Brain microvascular endothelial cell (primary cell): ENCODE data around the gene RANBP10.

Source experiments
- DNase-seq: peaks from one replicate; pipeline ENCODE4 v3.0.0-alpha.2; 2020
- H3K27ac ChIP-seq: fragments of 250-450 bp; sonication (Bioruptor Pico); 2 replicates; pipeline ENCODE4 v1.5.1; 2020; ENCODE audit warnings: mild to moderate bottlenecking, moderate library complexity
- H3K27me3 ChIP-seq: fragments of 250-450 bp; sonication (Bioruptor Pico); replicated peaks from 2 replicates; pipeline ENCODE4 v1.5.1; 2020; ENCODE audit warnings: mild to moderate bottlenecking
- H3K36me3 ChIP-seq: fragments of 250-450 bp; sonication (Bioruptor Pico); replicated peaks from 2 replicates; pipeline ENCODE4 v1.5.1; 2020; ENCODE audit warnings: mild to moderate bottlenecking
- H3K4me3 ChIP-seq: 2 replicates; pipeline ENCODE4 v1.5.1; 2011; ENCODE audit warnings: low read depth, mild to moderate bottlenecking, control low read depth, low read length, moderate library complexity
- in situ Hi-C: cut with HindIII; loops from 2 replicates; pipeline ENCODE4 v1.10.0; 2017; ENCODE audit warnings: low sequenced_read_pairs, low pct_ligation_motif_present
- TF ChIP-seq, protein P1 (sequence below): IDR thresholded peaks from 2 replicates; pipeline ENCODE4 v1.5.1; 2011; ENCODE audit warnings: low read depth, mild to moderate bottlenecking, moderate library complexity, low read length, control low read depth, inconsistent platforms; ENCODE audit errors: missing control alignments

Gene RANBP10

DNA sequence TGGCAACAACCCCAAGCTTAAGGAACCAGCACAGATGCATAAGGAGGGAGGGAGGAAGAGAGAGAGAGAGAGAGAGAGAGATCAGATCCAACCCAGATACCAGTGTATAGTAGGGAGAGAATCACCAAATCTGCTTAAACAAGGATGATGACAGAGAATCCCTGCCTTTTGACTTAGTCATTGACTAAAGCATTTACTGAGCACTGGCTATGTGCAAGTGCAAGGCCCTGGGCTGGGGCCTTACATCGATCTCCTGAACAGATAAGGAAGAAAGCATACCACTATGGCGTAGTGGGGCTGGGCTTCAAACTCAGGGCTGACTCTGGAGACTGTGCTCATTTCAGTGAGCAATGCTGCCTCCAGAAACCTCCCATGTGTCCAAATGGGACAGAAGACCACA, 16.2 kb upstream of the RANBP10 start:
- Histone ChIP-seq H3K36me3 (peaks cover 7% of the 10 kb centered on the region), H3K4me3 (no peak overlapping the region), H3K27me3 (no peaks in the 10 kb centered on the region), H3K27ac (no peak overlapping the region)
- TF ChIP-seq, protein P1, sequence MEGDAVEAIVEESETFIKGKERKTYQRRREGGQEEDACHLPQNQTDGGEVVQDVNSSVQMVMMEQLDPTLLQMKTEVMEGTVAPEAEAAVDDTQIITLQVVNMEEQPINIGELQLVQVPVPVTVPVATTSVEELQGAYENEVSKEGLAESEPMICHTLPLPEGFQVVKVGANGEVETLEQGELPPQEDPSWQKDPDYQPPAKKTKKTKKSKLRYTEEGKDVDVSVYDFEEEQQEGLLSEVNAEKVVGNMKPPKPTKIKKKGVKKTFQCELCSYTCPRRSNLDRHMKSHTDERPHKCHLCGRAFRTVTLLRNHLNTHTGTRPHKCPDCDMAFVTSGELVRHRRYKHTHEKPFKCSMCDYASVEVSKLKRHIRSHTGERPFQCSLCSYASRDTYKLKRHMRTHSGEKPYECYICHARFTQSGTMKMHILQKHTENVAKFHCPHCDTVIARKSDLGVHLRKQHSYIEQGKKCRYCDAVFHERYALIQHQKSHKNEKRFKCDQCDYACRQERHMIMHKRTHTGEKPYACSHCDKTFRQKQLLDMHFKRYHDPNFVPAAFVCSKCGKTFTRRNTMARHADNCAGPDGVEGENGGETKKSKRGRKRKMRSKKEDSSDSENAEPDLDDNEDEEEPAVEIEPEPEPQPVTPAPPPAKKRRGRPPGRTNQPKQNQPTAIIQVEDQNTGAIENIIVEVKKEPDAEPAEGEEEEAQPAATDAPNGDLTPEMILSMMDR = no peak
- peak; percentile 25 for DNase-seq
- in situ Hi-C loops = loop anchor here (25.0 kb wide), 1 partner anchor 90 kb away; no protein-coding TSS in a partner anchor

DNA sequence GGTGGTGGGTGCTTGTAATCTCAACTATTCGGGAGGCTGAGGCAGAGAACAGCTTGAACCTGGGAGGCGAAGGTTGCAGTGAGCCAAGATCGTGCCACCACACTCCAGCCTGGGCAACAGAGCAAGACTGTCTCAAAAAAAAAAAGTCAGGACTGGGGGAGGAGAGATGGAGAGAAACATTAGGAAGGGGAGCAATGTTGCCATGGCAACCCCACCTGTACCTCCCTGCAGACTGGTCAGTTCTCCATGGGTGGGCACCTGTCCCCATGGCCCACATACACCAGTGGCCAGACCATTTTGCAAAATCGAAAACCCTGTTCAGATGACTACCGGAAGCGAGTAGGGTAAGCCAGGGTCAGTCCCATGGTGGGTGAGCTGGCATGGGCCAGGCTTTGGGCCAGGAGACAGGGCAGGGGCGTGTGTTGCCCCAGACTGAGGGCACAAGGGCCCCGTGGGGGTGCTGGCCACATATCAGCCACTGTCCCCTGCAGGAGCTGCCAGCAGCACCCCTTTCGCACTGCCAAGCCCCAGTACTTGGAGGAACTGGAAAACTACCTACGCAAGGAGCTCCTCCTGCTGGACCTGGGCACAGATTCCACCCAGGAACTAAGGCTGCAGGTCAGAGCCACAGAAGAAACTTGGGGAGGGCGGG, 14.4 kb upstream of the RANBP10 start:
- TF ChIP-seq, protein P1 = no peak
- H3K4me3 ChIP-seq = no peak overlapping the region
- in situ Hi-C loops = loop anchor here (25.0 kb wide), 1 partner anchor 92 kb away; no protein-coding TSS in a partner anchor
- H3K27me3 ChIP-seq = no peaks in the 10 kb centered on the region
- no peaks in the 10 kb centered on the region for H3K36me3 ChIP-seq
- H3K27ac ChIP-seq = no peak overlapping the region
- DNase-seq = no peak

DNA sequence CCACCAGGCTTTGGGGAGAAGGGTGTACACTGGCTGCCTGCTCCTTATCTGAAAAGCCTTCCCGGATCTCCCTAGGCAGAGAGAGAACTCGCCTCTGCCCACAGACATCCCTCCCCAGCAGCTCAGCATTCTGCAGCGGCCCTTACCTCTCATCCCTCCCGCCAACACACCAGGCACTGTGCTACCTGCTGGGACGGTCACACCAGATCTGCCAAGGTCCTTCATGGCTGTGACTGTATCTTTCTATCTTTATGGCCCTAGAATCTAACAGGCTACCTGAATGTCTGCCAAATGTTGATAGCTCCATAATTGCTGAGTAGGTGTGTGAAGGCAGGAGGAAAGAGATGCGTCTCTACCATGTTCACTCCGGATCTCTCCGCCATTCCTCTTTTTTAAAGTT, 8.2 kb upstream of the RANBP10 start:
- H3K27me3 ChIP-seq = no peaks in the 10 kb centered on the region
- TF ChIP-seq, protein P1 = no peak
- H3K36me3 ChIP-seq = no peaks in the 10 kb centered on the region
- H3K27ac ChIP-seq = no peak overlapping the region
- in situ Hi-C loops = loop anchor here (25.0 kb wide), 1 partner anchor 98 kb away; no protein-coding TSS in a partner anchor
- DNase-seq = no peak
- H3K4me3 ChIP-seq = no peak overlapping the region

DNA sequence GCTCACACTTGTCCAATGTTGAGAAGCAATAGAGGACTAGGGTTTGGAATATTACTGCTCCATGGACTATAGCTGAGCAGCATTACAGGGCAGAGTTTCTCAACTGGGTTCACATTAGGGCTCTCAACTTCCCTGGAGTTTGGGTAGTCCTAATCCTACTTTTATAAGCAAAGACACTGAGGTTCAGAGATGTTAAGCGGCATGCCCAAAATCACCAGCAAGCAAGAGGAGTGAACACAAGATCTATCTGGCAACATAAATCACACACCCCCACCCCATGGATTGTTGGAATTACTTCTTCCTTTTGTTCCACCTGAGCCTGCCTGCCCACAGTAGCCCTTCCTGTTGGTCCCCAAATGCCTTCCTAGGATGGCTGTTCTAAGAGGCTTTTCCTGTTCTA, 5.5 kb upstream of the RANBP10 start:
- no peak overlapping the region for H3K27ac ChIP-seq
- in situ Hi-C loops = loop anchor here (25.0 kb wide), 1 partner anchor 100 kb away; no protein-coding TSS in a partner anchor
- no peaks in the 10 kb centered on the region for H3K27me3 ChIP-seq
- DNase-seq = no peak
- no peaks in the 10 kb centered on the region for H3K36me3 ChIP-seq
- TF ChIP-seq, protein P1 = no peak
- no peak overlapping the region for H3K4me3 ChIP-seq

DNA sequence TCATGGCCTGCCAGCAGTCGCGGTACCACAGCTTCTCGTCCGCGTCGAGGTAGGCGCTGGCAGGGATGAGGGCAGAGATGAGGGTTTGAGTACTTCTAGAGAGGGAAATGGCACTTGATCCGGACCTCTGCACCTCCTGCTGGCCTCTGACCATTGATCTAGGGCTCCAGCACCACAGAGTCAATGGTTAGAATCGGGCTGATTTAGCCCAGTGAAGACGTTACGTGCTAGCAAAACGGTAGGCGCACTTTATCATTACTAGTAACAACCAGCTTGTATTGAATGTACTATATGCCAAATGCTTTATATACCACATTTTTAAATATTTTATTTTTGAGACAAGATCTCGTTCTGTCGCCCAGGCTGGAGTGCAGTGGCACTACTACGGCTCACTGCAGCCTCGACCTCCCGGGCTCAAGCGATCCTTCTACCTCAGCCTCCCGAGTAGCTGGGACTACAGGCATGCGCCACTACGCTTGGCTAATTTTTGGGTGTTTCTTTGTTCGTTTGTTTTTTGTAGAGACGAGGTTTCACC, 855 bp upstream of the RANBP10 start:
- TF ChIP-seq, protein P1 = peak; percentile 26
- no peak for DNase-seq
- peaks cover 6% of the 10 kb centered on the region for H3K36me3 ChIP-seq
- in situ Hi-C loops = loop anchor here (25.0 kb wide), 1 partner anchor 105 kb away; no protein-coding TSS in a partner anchor
- peak overlapping the region; percentile 96 for H3K4me3 ChIP-seq
- peak overlapping the region; percentile 39 for H3K27ac ChIP-seq
- H3K27me3 ChIP-seq = no peaks in the 10 kb centered on the region
